Stomach (tissue), 4 donors: ENCODE measurements around the gene TJP1.

Experiments used
- EP300 ChIP-seq: sonication (generic); formaldehyde crosslinking; IDR thresholded peaks from one replicate; pipeline ENCODE4 v1.6.1; 2017; ENCODE audit warnings: antibody characterized with exemption
- POLR2A ChIP-seq, 4 donors: fragments of 450-650 bp; IDR thresholded peaks; one replicate each; pipeline ENCODE4 v1.6.1; 2016; ENCODE audit warnings: antibody characterized with exemption in 4 of 4, control low read depth in 2 of 4, mild to moderate bottlenecking in 1 of 4, moderate library complexity in 1 of 4
- POLR2AphosphoS5 ChIP-seq, 3 donors: sonication (generic); formaldehyde crosslinking; IDR thresholded peaks; one replicate each; pipeline ENCODE4 v1.6.1; 2016; ENCODE audit warnings: antibody characterized with exemption in 3 of 3
- TF ChIP-seq, protein P1 (sequence below), 7 experiments: fragments of 450-650 bp in 4 of 7; fragments of 200-600 bp in 3 of 7; sonication (generic) in 3 of 7; IDR thresholded peaks; one replicate each; pipeline ENCODE4 v1.5.1; 2016 to 2019; ENCODE audit warnings: antibody characterized with exemption in 7 of 7, control low read depth in 2 of 7, mild to moderate bottlenecking in 1 of 7

DNA sequence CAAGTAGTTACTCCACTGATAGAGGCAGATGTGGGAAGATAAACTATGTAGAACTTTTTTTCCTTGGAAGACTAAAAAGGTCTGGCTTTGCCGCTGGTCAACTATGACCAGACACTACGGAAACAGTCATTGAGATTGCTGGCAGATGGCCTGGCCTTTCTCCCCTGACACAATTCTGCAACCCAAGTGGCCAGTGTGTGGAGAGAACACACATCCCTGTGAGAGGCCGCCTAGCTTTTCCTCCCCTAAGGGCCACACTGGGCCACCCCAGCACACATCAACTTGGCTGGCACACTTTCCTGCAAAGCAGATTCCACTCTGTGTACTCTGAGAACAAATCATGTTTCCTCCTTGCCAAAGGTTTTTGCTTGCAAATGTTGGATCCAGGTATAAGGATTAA lies 10.4 kb upstream of the TJP1 start:
- TF ChIP-seq EP300 (no peak), POLR2A (IDR thresholded peaks at IDR 0.05) (no peak), POLR2AphosphoS5 (IDR thresholded peaks at IDR 0.05) (no peak)
- TF ChIP-seq, protein P1, sequence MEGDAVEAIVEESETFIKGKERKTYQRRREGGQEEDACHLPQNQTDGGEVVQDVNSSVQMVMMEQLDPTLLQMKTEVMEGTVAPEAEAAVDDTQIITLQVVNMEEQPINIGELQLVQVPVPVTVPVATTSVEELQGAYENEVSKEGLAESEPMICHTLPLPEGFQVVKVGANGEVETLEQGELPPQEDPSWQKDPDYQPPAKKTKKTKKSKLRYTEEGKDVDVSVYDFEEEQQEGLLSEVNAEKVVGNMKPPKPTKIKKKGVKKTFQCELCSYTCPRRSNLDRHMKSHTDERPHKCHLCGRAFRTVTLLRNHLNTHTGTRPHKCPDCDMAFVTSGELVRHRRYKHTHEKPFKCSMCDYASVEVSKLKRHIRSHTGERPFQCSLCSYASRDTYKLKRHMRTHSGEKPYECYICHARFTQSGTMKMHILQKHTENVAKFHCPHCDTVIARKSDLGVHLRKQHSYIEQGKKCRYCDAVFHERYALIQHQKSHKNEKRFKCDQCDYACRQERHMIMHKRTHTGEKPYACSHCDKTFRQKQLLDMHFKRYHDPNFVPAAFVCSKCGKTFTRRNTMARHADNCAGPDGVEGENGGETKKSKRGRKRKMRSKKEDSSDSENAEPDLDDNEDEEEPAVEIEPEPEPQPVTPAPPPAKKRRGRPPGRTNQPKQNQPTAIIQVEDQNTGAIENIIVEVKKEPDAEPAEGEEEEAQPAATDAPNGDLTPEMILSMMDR (IDR thresholded peaks at IDR 0.05) = no peak
